Hippocampal formation (tissue), 2 donors: Measurements from ENCODE around the gene LTB4R.
A peak's percentile ranks its signal among the peaks of the same experiment; 100 is the strongest.

Experiments used
- DNase-seq, 2 donors: peaks; one replicate each; lab custom pipeline; 2025; lab: John Stamatoyannopoulos, UW

Gene LTB4R

GRCh38 chr14:24278424-24278823, 32.9 kb upstream of the LTB4R start:
- no peak for DNase-seq

- DNase-seq = peak; percentile 17 to 43
Measured at GRCh38 chr14:24279301-24280186, 31.8 kb upstream of the LTB4R start.

DNA sequence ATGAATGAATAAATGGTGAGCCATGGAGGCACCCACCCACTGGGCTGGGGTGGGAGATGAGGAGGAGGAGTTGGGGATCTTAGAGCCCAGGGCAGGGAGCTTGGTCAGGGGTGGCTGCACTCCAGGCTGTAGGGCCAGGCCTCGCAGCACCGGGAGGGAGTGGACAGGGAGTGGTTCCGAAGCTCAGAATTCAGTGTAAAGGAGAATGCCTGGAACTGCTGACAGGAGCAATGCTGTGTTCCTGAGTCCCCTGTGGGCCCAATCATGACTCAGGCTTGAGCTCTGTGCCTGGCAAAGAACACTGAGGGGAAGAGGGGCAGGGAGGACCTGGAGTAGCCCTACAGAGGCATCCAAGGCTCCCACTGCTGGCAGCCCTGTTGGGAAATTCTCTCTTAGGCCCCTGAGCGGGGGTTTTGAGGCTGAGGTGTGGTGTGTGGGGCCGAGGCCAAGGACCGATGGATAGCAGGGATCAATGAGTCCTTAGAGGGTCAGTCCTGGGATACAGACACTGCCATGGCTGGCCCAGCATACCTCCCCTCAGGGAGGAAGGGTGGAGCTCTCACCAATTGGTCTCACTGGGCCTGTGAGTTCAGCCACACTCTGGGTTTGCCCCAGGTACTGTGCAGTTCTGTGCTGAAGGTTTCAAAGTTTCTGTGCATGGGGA, 30.4 kb upstream of the LTB4R start:
- no peak for DNase-seq

DNA sequence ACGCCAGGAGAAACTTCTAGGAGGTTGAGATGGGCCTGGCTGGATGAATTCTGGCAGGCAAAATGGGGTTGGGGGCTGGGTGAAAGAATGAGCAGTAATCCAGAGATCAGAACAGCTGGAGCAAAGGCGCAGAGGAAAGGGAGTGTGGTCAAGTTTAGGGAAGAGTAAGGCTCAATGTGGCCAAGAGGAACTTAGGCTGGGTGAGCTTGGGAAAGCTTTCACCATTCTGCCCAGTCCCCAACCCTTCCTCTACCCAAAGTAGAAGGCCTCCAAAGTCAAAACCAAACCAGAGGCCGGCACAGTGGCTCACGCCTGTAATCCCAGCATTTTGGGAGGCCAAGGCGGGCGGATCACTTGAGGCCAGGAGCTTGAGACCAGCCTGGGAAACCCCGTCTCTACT, 29.7 kb upstream of the LTB4R start:
- DNase-seq = no peak

GRCh38 chr14:24282736-24283135, 28.6 kb upstream of the LTB4R start:
- no peak for DNase-seq

- DNase-seq = no peak
Measured at GRCh38 chr14:24283796-24284460, 27.4 kb upstream of the LTB4R start.

DNA sequence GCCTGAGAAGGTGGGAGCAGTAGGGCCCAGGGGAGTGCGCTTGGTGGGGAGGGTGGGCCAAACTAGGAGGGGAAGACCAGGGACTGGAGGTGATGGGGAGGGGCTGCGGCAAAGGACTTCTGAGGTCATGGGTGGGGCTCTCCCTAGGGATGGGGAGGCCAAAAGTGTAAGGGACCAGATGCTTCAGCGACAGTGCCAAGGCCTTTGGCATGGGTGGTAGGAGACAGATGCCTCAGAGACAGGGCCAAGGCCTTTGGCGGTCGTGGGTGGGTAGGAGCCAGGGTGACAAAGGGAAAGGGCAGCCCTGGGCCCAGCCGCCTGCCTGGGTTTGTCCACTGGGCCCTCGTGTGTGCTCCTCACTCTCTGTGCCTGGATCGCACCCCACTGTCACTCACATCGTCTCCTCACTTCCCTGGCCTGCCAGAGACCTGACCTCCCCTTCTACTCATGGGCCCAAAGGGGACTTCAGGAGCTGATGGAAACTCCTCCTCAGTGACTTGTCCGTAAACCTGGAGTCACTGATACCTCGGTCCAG, 26.7 kb upstream of the LTB4R start:
- DNase-seq = no peak

GRCh38 chr14:24285351-24285750, 26.0 kb upstream of the LTB4R start:
- DNase-seq = no peak

DNA sequence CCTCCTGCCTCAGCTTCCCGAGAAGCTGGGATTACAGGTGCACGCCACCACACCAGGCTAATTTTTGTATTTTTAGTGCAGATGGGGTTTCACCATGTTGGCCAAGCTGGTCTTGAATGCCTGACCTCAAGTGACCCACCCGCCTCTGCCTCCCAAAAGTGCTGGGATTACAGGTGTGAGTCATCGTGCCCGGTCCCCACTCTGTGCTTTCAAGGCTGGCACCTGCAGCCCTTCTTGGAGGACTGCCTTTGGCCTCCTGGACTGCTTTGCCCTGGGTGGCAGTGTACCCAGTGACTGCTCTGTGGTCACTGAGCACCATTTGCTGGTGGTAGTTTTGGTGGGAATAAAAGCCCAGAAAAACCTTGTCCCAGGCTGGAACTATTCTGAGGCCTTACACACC, 24.3 kb upstream of the LTB4R start:
- DNase-seq = no peak

- no peak for DNase-seq
Measured at GRCh38 chr14:24289649-24290280, 21.5 kb upstream of the LTB4R start.

DNA sequence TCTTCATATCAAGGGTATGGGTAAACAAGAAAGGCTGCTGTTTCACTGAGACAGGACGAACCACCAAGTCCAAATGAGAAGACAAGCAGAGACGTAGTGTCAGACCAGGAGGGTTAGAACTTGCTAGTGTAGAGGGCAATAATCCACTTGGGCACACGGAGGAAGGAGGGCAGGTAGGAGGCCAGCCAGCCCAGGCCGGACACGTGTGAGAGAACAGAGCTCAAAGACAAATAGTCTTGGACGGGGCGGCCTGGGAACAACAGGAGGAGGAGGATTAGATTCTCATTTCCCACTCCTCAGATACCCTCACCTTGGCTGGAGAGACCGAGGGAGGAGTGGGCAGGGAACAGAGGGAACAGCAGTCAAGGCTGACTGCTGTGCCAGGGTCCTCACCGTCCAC, 20.6 kb upstream of the LTB4R start:
- DNase-seq = no peak

GRCh38 chr14:24291446-24292117, 19.7 kb upstream of the LTB4R start:
- DNase-seq = no peak

DNA sequence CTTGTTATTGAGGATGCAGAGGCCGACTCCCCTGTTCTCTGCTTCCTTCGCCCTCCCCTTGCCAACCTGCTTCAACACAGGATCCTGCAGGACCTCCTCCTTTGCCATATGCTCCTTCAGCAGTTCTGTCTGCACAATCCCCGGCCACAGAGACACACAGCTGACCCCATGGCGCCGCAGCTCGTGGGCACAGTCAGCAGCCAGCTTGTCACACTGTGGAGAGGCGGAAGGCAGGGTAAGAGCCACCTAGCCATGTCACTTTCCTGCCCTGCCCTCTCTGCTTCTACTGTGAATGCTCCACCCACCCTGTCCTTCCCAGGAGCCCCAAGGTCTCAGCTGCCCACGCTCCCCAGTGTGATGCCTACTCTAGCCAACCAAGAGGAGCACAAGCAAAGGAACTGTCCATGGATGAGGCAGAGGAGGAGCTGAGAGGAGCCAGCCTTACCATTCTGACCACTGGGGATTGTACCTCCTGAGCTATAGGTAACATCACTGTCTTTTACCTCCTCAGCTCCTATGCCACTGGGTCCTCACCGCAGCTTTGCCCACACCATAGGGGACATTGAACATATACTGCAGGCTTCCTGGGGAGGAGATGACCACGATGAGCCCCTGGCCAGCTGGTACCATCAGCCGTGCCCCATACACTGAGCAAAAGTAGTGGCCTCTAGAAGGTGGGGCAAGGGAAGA, 19.0 kb upstream of the LTB4R start:
- no peak for DNase-seq

GRCh38 chr14:24293525-24293924, 17.8 kb upstream of the LTB4R start:
- no peak for DNase-seq

GRCh38 chr14:24296341-24297157, 14.8 kb upstream of the LTB4R start:
- peak; percentile 22 to 69 for DNase-seq

- no peak for DNase-seq
Measured at GRCh38 chr14:24297190-24297964, 13.9 kb upstream of the LTB4R start.

- DNase-seq = no peak
Measured at GRCh38 chr14:24298892-24299254, 12.4 kb upstream of the LTB4R start.

- DNase-seq = peak; percentile 66 to 85
Measured at GRCh38 chr14:24299255-24300191, 11.8 kb upstream of the LTB4R start, which contains the start of the genes DHRS1 and NOP9. DHRS1 (minus strand) TSS chr14:24299780; CDS start chr14:24299106, 674 bp downstream. NOP9 (plus strand) TSS chr14:24299850; CDS start chr14:24299955, 105 bp downstream.
